Measurements from ENCODE around the gene C9orf50. TPM values are rescaled to one million over a fixed set of nuclear protein-coding genes. Genes with fewer than 3 reads are reported as not detected.

C9orf50 gene
- polyA plus RNA-seq, 1 donor from 2014 or later, result not detected

- Histone ChIP-seq H3K27me3 (ENCODE audit: insufficient read depth, low read depth, low read length) (peaks cover 16% of the 10 kb centered on the region), H3K4me2 (ENCODE audit: low read length) (no peak overlapping the region), H3K36me3 (ENCODE audit: insufficient read depth, low read length) (no peaks in the 10 kb centered on the region), H3K9ac (ENCODE audit: low read length) (no peak overlapping the region), H3F3A (ENCODE audit: insufficient read depth, low read length, poor library complexity, severe bottlenecking) (no peaks in the 10 kb centered on the region), H2AFZ (ENCODE audit: low read depth, low read length) (no peak overlapping the region), H3K9me3 (ENCODE audit: low read length) (no peaks in the 10 kb centered on the region), H3K9me2 (ENCODE audit: insufficient read depth, low read length) (no peaks in the 10 kb centered on the region), H4K20me1 (ENCODE audit: insufficient read depth) (no peaks in the 10 kb centered on the region), H3K27ac (ENCODE audit: low read length) (no peak overlapping the region), H3K4me3 (ENCODE audit: low read length) (no peak overlapping the region), H3K79me2 (replicated peaks; ENCODE audit: insufficient read depth, low read length) (no peaks in the 10 kb centered on the region)
- TF ChIP-seq POLR2AphosphoS5 (IDR thresholded peaks at IDR 0.05) (no peak), RAD21 (conservative IDR thresholded peaks at IDR 0.05) (no peak), EP300 (conservative IDR thresholded peaks at IDR 0.05; ENCODE audit: poor library complexity, severe bottlenecking) (no peak), MXI1 (conservative IDR thresholded peaks at IDR 0.05; ENCODE audit: poor library complexity, severe bottlenecking) (no peak), EZH2 (IDR thresholded peaks at IDR 0.05; ENCODE audit: borderline replicate concordance, insufficient read depth, low read length, poor library complexity, severe bottlenecking) (no peak), REST (IDR thresholded peaks at IDR 0.05; ENCODE audit: borderline replicate concordance) (no peak), SMC3 (conservative IDR thresholded peaks at IDR 0.05; ENCODE audit: poor library complexity) (no peak), CTCF (IDR thresholded peaks at IDR 0.05; ENCODE audit: poor library complexity, severe bottlenecking) (no peak), TAF1 (IDR thresholded peaks at IDR 0.05; ENCODE audit: low read depth) (no peak)
Measured at GRCh38 chr9:129661029-129661428, 40.1 kb upstream of the C9orf50 start.

GRCh38 chr9:129656795-129657390 is 36.0 kb upstream of the C9orf50 start:
- no peaks in the 10 kb centered on the region for H3K27me3 ChIP-seq (ENCODE audit: insufficient read depth, low read depth, low read length)
- no peaks in the 10 kb centered on the region for H3K9me3 ChIP-seq (ENCODE audit: low read length)
- no peak overlapping the region for H3K27ac ChIP-seq (ENCODE audit: low read length)
- TF ChIP-seq CTCF (IDR thresholded peaks at IDR 0.05; ENCODE audit: poor library complexity, severe bottlenecking) (no peak), TAF1 (IDR thresholded peaks at IDR 0.05; ENCODE audit: low read depth) (no peak), REST (IDR thresholded peaks at IDR 0.05; ENCODE audit: borderline replicate concordance) (no peak), SMC3 (conservative IDR thresholded peaks at IDR 0.05; ENCODE audit: poor library complexity) (no peak), RAD21 (conservative IDR thresholded peaks at IDR 0.05) (no peak), EP300 (conservative IDR thresholded peaks at IDR 0.05; ENCODE audit: poor library complexity, severe bottlenecking) (no peak), POLR2AphosphoS5 (IDR thresholded peaks at IDR 0.05) (no peak), MXI1 (conservative IDR thresholded peaks at IDR 0.05; ENCODE audit: poor library complexity, severe bottlenecking) (no peak), EZH2 (IDR thresholded peaks at IDR 0.05; ENCODE audit: borderline replicate concordance, insufficient read depth, low read length, poor library complexity, severe bottlenecking) (no peak)
- no peak overlapping the region for H3K9ac ChIP-seq (ENCODE audit: low read length)
- no peaks in the 10 kb centered on the region for H3F3A ChIP-seq (ENCODE audit: insufficient read depth, low read length, poor library complexity, severe bottlenecking)
- no peaks in the 10 kb centered on the region for H3K9me2 ChIP-seq (ENCODE audit: insufficient read depth, low read length)
- H3K4me2 ChIP-seq (ENCODE audit: low read length), result no peak overlapping the region
- no peak overlapping the region for H2AFZ ChIP-seq (ENCODE audit: low read depth, low read length)
- no peaks in the 10 kb centered on the region for H3K79me2 ChIP-seq (replicated peaks; ENCODE audit: insufficient read depth, low read length)
- H4K20me1 ChIP-seq (ENCODE audit: insufficient read depth), result no peaks in the 10 kb centered on the region
- H3K36me3 ChIP-seq (ENCODE audit: insufficient read depth, low read length), result no peaks in the 10 kb centered on the region
- no peak overlapping the region for H3K4me3 ChIP-seq (ENCODE audit: low read length)

Measured in neural cell (in vitro differentiated cells).